ENCODE results near the gene MTCL3.

DNA sequence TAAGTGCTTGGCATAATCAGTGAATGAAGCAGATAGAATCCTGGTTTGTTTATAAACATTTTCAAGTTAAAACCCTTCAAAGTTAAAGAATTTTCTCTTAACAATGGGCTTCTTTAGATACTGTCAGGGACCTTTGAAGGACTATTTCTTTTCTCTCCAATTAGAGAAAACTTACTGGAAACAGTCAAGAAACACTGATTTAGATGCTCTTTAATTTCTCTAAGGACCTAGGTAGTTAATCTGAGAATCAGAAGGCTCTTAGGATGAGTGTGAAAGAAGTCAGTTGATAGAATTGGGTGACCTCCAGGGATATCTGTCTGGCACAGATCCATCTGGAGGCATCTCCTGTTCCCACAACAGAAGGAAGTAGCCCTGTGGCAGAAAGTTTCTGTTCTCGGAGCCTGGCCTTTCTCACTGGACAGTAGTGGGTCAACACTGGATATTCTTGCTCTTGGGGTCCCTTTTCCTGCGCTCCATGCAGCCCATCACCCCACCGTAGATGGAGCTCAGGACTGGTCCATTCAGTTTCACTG, 82.5 kb downstream of the MTCL3 start:
- no peak for TF ChIP-seq POLR2A (IDR thresholded peaks at IDR 0.05)
- TF ChIP-seq, protein P1, sequence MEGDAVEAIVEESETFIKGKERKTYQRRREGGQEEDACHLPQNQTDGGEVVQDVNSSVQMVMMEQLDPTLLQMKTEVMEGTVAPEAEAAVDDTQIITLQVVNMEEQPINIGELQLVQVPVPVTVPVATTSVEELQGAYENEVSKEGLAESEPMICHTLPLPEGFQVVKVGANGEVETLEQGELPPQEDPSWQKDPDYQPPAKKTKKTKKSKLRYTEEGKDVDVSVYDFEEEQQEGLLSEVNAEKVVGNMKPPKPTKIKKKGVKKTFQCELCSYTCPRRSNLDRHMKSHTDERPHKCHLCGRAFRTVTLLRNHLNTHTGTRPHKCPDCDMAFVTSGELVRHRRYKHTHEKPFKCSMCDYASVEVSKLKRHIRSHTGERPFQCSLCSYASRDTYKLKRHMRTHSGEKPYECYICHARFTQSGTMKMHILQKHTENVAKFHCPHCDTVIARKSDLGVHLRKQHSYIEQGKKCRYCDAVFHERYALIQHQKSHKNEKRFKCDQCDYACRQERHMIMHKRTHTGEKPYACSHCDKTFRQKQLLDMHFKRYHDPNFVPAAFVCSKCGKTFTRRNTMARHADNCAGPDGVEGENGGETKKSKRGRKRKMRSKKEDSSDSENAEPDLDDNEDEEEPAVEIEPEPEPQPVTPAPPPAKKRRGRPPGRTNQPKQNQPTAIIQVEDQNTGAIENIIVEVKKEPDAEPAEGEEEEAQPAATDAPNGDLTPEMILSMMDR (IDR thresholded peaks at IDR 0.05): no peak
- TF ChIP-seq EP300 (IDR thresholded peaks at IDR 0.05): no peak

All from suprapubic skin (tissue), 3 donors.